Measurements from ENCODE around the gene NTRK3. TPM values are rescaled to one million over a fixed set of nuclear protein-coding genes. Genes with fewer than 3 reads are reported as not detected.

The NTRK3 gene
- polyA plus RNA-seq, 1 donor from 2014 or later: 42.7 TPM

DNA sequence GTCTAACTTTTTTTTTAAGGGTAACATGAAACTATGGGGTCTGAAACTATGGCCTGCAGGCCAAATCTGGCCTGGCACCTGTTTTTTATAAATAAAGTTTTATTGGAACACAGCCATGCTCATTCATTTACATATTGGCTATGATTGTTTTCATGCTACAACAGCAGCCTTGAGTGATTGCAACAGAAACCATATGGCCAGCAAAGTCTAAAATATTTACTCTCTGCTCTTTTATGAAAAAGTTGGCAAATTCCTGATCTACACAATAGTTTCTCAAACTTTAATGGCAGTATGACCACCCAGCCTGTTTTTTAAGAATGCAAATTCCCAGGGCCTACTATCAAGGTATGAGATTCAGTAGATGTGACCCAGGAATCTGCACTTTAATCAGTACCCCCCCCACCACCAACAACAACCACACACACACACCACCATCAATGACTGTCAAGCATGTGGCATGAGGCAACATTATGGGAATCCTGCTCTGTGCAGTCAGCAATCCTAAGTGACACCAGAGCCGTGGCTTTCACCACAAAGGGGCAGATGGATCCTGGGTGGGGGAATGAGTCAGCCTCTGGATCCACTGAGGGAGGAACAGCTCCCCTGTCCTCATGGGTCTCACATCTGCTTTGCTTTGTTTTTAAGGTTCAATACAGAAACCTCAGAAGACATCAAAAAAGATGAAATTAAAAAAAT is 142.8 kb downstream of the NTRK3 start:
- H4K20me1 ChIP-seq (ENCODE audit: insufficient read depth): no peaks in the 10 kb centered on the region
- TF ChIP-seq EZH2 (IDR thresholded peaks at IDR 0.05; ENCODE audit: borderline replicate concordance, insufficient read depth, low read length, poor library complexity, severe bottlenecking) (no peak), REST (IDR thresholded peaks at IDR 0.05; ENCODE audit: borderline replicate concordance) (no peak), MXI1 (conservative IDR thresholded peaks at IDR 0.05; ENCODE audit: poor library complexity, severe bottlenecking) (no peak), RAD21 (conservative IDR thresholded peaks at IDR 0.05) (no peak), EP300 (conservative IDR thresholded peaks at IDR 0.05; ENCODE audit: poor library complexity, severe bottlenecking) (no peak)
- TF ChIP-seq, protein P1, sequence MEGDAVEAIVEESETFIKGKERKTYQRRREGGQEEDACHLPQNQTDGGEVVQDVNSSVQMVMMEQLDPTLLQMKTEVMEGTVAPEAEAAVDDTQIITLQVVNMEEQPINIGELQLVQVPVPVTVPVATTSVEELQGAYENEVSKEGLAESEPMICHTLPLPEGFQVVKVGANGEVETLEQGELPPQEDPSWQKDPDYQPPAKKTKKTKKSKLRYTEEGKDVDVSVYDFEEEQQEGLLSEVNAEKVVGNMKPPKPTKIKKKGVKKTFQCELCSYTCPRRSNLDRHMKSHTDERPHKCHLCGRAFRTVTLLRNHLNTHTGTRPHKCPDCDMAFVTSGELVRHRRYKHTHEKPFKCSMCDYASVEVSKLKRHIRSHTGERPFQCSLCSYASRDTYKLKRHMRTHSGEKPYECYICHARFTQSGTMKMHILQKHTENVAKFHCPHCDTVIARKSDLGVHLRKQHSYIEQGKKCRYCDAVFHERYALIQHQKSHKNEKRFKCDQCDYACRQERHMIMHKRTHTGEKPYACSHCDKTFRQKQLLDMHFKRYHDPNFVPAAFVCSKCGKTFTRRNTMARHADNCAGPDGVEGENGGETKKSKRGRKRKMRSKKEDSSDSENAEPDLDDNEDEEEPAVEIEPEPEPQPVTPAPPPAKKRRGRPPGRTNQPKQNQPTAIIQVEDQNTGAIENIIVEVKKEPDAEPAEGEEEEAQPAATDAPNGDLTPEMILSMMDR (IDR thresholded peaks at IDR 0.05; ENCODE audit: poor library complexity, severe bottlenecking): no peak
- no peaks in the 10 kb centered on the region for H3K27me3 ChIP-seq (ENCODE audit: insufficient read depth, low read depth, low read length)
- H3K4me3 ChIP-seq (ENCODE audit: low read length): no peak overlapping the region
- no peak overlapping the region for H3K9ac ChIP-seq (ENCODE audit: low read length)
- no peaks in the 10 kb centered on the region for H3F3A ChIP-seq (ENCODE audit: insufficient read depth, low read length, poor library complexity, severe bottlenecking)
- no peaks in the 10 kb centered on the region for H3K79me2 ChIP-seq (replicated peaks; ENCODE audit: insufficient read depth, low read length)
- H3K9me3 ChIP-seq (ENCODE audit: low read length): no peaks in the 10 kb centered on the region
- H3K4me2 ChIP-seq (ENCODE audit: low read length): no peak overlapping the region
- H2AFZ ChIP-seq (ENCODE audit: low read depth, low read length): no peak overlapping the region
- no peaks in the 10 kb centered on the region for H3K36me3 ChIP-seq (ENCODE audit: insufficient read depth, low read length)
- no peaks in the 10 kb centered on the region for H3K9me2 ChIP-seq (ENCODE audit: insufficient read depth, low read length)
- H3K27ac ChIP-seq (ENCODE audit: low read length): no peak overlapping the region

DNA sequence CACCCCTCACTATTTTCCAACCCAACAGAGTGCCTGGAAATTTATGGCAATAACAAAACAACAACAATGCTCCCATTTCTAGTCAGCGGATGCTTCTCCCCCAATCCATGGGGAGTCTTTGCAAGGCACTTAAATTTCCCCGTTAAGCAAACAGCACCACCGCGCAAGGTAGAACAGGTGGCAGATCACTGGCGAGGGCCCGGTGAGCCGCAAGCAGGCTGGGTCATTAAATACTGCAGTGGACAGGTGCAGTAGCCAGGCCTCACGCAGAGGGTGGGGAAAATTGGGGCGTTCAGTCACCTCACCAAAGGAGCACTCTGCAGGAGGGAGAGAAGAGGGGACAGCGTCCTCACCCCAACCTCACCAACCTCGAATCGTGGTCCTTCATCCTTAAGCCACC is 147.5 kb downstream of the NTRK3 start:
- Histone ChIP-seq H3K9me3 (ENCODE audit: low read length) (no peaks in the 10 kb centered on the region), H3K9me2 (ENCODE audit: insufficient read depth, low read length) (no peaks in the 10 kb centered on the region), H3K79me2 (replicated peaks; ENCODE audit: insufficient read depth, low read length) (no peaks in the 10 kb centered on the region), H3K4me2 (ENCODE audit: low read length) (no peak overlapping the region), H3K9ac (ENCODE audit: low read length) (no peak overlapping the region), H4K20me1 (ENCODE audit: insufficient read depth) (no peaks in the 10 kb centered on the region), H3K27me3 (ENCODE audit: insufficient read depth, low read depth, low read length) (no peaks in the 10 kb centered on the region), H2AFZ (ENCODE audit: low read depth, low read length) (no peak overlapping the region), H3K4me3 (ENCODE audit: low read length) (no peak overlapping the region), H3K36me3 (ENCODE audit: insufficient read depth, low read length) (no peaks in the 10 kb centered on the region), H3F3A (ENCODE audit: insufficient read depth, low read length, poor library complexity, severe bottlenecking) (no peaks in the 10 kb centered on the region), H3K27ac (ENCODE audit: low read length) (no peak overlapping the region)
- TF ChIP-seq REST (IDR thresholded peaks at IDR 0.05; ENCODE audit: borderline replicate concordance) (no peak), EZH2 (IDR thresholded peaks at IDR 0.05; ENCODE audit: borderline replicate concordance, insufficient read depth, low read length, poor library complexity, severe bottlenecking) (no peak)

All from neural cell (in vitro differentiated cells).